HFF-Myc (cell line): Measurements from ENCODE around the gene UBD.
A peak's percentile ranks its signal among the peaks of the same experiment; 100 is the strongest.

Experiments
- DNase-seq: peaks from one replicate; pipeline ENCODE4 v3.0.0-alpha.2; 2011; ENCODE audit warnings: low read depth; ENCODE audit errors: extremely low read depth
- H3K4me3 ChIP-seq: replicated peaks from 2 replicates; pipeline ENCODE4 v1.5.1; 2011; ENCODE audit warnings: low read depth, mild to moderate bottlenecking, control low read depth, low read length
- TF ChIP-seq, protein P1 (sequence below): IDR thresholded peaks from 2 replicates; pipeline ENCODE4 v1.5.1; 2012; ENCODE audit warnings: mild to moderate bottlenecking, low read depth, low read length, control low read depth; ENCODE audit errors: missing control alignments

Gene UBD

DNA sequence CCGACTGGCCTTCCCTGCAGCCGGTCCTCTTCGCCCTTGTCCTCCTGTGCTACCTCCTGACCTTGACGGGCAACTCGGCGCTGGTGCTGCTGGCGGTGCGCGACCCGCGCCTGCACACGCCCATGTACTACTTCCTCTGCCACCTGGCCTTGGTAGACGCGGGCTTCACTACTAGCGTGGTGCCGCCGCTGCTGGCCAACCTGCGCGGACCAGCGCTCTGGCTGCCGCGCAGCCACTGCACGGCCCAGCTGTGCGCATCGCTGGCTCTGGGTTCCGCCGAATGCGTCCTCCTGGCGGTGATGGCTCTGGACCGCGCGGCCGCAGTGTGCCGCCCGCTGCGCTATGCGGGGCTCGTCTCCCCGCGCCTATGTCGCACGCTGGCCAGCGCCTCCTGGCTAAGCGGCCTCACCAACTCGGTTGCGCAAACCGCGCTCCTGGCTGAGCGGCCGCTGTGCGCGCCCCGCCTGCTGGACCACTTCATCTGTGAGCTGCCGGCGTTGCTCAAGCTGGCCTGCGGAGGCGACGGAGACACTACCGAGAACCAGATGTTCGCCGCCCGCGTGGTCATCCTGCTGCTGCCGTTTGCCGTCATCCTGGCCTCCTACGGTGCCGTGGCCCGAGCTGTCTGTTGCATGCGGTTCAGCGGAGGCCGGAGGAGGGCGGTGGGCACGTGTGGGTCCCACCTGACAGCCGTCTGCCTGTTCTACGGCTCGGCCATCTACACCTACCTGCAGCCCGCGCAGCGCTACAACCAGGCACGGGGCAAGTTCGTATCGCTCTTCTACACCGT lies 6.1 kb downstream of the UBD start:
- TF ChIP-seq, protein P1, sequence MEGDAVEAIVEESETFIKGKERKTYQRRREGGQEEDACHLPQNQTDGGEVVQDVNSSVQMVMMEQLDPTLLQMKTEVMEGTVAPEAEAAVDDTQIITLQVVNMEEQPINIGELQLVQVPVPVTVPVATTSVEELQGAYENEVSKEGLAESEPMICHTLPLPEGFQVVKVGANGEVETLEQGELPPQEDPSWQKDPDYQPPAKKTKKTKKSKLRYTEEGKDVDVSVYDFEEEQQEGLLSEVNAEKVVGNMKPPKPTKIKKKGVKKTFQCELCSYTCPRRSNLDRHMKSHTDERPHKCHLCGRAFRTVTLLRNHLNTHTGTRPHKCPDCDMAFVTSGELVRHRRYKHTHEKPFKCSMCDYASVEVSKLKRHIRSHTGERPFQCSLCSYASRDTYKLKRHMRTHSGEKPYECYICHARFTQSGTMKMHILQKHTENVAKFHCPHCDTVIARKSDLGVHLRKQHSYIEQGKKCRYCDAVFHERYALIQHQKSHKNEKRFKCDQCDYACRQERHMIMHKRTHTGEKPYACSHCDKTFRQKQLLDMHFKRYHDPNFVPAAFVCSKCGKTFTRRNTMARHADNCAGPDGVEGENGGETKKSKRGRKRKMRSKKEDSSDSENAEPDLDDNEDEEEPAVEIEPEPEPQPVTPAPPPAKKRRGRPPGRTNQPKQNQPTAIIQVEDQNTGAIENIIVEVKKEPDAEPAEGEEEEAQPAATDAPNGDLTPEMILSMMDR = peak; percentile 3
- peak overlapping the region; percentile 16 for H3K4me3 ChIP-seq
- peak; percentile 11 for DNase-seq

DNA sequence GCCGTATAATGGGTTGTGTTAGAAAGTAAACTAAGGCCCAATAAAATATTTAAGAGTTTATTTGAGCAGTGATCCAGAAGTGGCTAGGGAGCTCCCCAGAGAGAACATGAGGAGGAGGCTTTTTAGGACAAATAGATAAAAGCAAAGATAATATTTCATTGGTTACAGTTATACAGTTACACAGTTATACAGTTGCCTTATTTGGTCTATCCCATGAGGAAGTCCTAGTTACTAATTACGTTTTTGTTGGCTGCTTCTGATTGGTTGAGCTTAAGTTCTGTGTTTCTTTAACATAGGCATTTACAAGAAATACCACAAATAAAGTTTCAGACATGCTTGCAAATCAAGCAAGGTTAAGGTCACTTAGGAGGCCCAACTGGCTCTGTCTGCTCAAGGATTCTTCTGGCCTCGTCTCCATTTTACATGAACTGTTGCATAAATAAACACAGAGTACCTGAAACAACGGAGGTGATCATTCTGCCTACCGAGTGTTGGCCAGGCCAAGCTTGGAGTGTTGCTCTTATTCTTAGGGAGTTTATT lies 7.0 kb downstream of the UBD start:
- DNase-seq = peak; percentile 46
- H3K4me3 ChIP-seq = no peak overlapping the region
- TF ChIP-seq, protein P1 = no peak

DNA sequence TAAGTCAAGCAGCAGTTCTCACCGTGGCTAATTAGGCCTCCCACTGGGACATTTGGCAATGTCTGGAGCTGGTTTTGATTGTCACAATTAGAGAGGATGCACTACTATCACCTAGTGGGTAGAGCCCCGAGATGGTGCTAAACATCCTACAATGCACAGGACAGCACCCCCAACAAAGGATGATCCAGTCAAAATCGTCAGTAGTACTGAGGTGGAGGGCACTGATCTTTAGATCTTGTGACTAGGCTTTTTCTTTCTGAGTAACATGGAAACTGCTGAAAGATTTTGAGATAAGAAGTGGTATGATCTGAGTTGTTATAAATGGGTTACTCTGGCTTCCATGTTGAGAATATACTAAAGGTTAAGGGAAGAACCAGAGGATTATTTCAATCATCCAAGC lies 12.0 kb downstream of the UBD start:
- TF ChIP-seq, protein P1 = no peak
- H3K4me3 ChIP-seq = no peak overlapping the region
- DNase-seq = no peak

DNA sequence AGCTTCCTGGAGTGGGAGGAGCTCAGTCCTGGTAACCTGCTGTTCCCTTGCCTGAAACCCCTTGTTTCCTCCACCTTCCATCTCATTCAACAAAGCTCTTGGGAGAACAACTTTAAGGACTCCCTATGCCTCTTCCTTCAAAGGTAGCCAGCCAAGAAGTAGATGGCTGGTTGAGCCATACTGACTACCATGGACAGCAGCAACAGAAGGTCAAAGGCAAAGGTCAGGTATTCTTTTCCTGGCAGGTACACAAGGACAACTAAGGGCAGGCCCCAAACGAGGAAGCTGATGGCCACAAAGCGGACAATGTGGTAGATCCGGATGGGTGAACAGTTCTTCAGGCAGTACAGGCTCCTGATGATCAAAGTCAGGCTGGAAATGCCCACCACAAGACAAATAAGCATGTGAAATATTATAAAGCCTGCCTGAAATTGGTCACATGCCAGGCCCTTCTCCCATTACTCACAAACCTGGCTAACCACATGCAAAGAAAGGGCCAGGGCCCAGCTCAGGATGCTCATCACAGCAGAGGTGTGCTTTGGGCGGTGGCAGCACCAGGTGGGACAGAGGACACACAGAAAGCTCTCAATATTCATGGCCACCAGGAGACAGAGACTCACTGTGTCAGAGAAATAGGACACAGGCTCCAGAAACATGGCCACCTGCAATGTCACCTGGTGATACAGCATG lies 21.7 kb downstream of the UBD start:
- H3K4me3 ChIP-seq = no peak overlapping the region
- DNase-seq = no peak
- TF ChIP-seq, protein P1 = no peak

DNA sequence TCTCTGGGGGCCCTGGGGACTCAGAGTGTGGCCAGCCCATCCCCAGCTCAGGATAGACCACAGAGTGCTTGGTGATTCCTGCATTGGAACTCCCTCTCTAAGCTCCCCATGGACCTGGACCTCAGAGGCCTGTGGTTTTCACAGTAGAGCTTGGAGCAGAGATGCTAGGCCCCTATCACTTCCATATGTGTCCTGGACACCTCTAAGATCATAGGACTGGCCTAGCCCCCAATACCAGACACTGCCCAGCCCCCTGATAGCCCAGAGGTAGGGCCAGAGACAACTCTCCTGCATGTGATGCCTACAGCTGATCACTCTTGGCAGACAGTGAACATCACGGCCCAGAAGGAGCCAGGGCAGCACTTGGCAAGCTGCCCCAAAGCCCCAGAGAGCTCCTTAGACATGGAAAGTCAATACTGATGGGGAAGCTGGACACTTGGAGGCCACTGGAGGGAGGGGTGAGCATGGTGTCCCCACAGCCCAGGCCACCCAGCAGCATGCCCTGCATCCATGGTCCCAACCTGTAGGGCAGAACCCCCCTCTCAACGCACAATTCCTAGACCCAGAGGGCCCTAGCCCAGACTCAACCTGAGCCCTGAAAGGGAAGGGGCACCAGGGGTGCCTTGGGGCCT lies 27.1 kb downstream of the UBD start:
- no peak overlapping the region for H3K4me3 ChIP-seq
- no peak for DNase-seq
- TF ChIP-seq, protein P1 = no peak

DNA sequence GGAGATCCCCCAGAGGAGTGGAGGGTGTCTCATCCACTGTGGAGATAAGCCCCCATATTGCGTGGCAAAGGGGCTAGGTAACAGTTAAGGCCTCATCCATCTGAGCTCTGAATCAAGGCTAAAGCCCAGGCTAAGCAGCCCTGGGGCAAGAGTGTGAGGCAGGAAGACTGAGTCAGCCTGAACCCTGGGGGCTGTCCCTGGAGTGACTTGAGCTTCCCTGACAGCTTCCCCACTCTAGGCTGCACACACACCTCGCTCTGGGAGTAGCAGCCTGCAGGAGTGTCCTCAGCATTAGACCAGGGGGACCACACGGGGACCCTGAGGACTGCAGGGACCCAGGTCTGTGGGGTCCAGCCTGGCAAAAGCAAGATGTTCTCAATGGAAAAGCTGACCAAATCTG lies 27.9 kb downstream of the UBD start:
- no peak overlapping the region for H3K4me3 ChIP-seq
- TF ChIP-seq, protein P1 = no peak
- DNase-seq = no peak
